HG03457 (cell line): ENCODE measurements around the gene LRRC41.
"Not testable (repeated sequence)": the region's sequence is repeated elsewhere in the genome, so short reads cannot be mapped to it uniquely, and the experiment has no call there.

ENCODE experiments used
- ATAC-seq: cut with Tn5 transposase; IDR thresholded peaks from one replicate; pipeline ENCODE4 v1.9.1; 2021; ENCODE audit warnings: moderate number of reproducible peaks; ENCODE audit not compliant: unreplicated experiment

Gene LRRC41

DNA sequence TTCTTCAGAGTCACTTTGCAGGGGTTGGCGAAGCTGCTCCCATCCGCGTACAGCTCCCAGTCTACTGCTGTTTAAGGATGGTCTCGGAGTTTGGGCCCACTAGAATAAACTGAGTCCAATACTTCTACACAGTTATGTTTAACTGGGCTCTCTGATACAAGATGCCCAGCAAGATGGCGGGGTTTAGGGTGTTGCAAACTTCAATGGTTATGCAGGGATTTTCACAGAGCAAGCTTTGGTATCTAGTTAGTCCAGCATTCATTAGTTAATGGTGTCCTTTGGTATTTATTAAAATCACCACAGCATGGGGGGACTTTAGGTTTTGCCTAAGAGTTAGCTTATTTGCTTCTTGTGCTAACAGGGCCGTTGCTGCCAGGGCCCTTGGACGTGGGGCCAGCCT lies 24.8 kb upstream of the LRRC41 start:
- ATAC-seq = not testable (repeated sequence)

DNA sequence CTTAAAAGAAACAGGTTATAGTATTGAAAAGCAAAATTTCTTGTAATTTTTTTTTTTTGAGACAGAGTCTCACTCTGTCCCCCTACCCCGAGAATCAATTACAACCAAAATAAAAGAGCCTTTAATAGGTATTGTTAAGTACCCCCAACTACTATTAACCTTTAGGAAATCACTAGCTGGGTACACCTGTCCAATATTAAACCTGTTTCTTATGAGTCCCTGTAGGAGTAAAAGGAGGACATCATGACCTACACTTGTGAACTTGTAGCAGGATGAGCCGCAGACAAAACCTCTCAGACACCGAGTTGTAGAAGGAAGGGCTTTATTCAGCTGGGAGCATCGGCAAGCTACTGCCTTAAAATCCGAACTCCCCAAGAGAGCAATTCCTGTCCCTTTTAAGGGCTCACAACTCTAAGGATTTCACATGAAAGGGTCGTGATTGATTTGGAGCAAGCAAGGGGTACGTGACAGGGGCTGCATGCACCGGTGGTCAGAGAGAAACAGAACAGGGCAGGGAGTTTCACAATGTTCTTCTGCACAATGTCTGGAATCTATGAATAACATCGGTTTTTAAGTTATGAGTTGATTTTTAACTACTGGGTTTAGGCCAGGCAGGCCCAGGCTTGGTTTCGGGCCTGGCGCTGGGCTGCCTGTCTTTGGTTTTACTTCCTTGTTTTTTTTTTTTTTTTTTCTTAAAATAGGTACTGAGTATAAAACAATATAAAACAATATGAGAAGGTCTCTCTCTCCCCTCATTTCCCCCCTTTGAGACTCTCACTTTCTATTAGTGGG lies 22.1 kb upstream of the LRRC41 start:
- not testable (repeated sequence) for ATAC-seq

DNA sequence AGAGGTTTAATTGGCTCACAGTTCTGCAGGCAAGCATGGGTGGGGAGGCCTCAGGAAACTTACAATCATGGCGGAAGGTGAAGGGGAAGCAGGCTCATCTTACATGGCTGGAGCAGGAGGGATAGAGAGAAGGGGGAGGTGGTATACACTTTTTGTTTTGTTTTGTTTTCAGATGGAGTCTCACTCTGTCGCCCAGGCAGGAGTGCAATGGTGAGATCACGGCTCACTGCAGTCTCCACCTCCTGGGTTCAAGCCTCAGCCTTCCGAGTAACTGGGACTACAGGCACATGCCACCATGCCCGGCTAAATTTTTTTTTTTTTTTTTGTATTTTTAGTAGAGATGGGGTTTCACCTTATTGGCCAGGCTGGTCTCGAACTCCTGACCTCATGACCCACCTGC lies 18.8 kb upstream of the LRRC41 start:
- ATAC-seq = not testable (repeated sequence)

DNA sequence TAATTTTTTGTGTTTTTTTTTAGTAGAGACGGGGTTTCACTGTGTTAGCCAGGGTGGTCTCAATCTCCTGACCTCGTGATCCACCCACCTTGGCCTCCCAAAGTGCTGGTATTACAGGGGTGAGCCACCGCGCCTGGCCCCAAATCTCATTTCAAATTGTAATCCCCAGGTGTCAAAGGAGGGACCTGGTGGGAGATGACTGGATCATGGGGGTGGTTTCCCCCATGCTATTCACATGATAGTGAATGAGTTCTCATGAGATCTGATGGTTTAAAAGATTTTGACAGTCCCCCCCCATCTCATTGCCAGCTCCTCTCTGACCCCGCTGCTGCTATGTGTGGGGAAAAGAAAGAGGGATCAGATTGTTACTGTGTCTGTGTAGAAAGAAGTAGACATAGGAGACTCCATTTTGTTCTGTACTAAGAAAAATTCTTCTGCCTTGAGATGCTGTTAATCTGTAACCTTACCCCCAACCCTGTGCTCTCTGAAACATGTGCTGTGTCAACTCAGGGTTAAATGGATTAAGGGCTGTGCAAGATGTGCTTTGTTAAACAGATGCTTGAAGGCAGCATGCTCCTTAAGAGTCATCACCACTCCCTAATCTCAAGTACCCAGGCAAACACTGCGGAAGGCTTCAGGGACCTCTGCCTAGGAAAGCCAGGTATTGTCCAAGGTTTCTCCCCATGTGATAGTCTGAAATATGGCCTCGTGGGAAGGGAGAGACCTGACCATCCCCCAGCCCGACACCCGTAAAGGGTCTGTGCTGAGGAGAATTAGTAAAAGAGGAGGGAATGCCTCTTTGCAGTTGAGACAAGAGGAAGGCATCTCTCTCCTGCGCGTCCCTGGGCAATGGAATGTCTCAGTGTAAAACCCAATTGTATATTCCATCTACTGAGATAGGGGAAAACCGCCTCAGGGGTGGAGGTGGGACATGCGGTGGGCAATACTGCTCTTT lies 16.8 kb upstream of the LRRC41 start:
- not testable (repeated sequence) for ATAC-seq

DNA sequence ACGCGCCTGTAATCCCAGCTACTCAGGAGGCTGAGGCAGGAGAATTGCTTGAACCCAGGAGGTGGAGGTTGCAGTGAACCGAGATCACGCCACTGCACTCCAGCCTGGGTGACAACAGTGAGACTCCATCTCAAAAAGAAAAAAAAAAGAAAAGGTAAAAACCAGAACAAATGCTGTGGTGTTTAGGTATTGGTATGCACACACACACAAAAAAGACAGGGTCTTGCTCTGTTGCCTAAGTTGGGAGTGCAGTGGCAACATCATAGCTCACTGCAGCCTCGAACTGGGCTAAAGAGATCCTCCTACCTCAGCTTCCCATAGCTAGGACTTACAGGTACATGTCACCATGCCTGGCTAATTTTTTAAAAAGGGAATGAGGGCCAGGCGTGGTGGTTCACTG lies 15.9 kb upstream of the LRRC41 start:
- ATAC-seq = not testable (repeated sequence)

DNA sequence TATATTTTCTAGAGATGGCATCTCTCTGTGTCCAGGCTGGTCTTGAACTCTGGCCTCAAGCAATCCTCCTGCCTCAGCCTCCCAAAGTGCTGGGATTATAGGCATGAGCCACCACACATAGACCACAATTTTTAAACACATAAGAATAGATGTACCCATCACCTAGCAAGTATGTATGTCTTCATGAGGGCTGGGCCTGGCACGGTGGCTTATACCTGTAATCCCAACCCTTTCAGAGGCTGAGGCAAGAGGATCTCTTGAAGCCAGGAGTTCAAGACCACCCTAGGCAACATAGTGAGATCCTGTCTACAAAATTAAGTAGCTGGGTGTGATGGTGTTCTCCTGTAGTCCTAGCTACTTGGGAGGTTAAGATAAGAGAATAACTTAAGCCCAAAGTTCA lies 13.9 kb upstream of the LRRC41 start:
- no peak for ATAC-seq

DNA sequence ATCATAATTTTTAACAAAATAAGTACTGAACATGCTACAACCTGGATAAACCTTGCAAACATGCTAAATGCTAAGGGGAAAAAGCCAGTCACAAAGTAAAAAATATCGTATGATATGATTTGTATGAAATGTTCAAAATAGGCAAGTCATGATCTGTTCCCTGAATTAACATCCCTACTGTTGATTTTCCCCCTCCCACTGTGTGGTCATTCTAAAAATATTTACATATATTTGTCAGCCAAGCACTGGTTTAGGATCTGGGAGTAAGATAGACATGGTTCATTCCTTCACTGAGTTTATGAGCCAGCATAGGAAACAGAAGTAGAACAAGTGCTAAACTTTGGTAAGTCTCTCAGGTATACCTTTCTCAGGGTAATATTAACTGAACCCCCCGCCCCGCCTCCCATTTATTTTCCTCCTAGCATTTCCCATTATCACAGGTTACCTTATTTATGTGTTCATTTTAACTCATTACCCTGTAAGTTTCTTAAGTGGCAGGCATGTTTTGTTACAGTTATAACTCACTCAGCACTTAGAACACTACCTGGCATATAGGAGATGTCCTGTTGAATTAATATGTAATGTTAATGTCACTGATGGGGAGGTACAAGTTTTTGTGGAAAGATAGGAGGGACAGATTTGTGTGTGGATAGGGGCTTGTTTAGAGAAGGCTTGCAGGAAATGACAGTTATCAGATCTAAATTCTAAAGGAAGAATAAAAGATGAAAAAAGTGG lies 12.4 kb upstream of the LRRC41 start:
- ATAC-seq = no peak

DNA sequence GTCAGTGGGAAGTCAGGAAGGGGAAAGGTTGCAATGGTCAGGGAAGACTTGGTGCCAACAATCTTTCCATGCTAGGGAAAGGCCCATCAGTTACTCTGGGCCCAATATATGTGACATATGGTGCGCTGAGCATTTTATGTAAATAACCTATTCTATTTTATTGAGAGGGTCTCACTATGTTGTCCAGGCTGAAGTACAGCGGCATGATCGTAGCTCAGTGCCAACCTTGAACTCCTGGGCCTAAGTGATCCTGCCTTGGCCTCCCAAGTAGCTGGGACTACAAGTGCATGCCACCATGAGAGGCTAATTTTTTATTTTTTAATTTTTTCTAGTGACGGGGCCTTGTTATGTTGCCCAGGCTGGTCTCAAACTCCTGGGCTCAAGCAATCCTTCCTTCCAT lies 6.9 kb upstream of the LRRC41 start:
- ATAC-seq = no peak

DNA sequence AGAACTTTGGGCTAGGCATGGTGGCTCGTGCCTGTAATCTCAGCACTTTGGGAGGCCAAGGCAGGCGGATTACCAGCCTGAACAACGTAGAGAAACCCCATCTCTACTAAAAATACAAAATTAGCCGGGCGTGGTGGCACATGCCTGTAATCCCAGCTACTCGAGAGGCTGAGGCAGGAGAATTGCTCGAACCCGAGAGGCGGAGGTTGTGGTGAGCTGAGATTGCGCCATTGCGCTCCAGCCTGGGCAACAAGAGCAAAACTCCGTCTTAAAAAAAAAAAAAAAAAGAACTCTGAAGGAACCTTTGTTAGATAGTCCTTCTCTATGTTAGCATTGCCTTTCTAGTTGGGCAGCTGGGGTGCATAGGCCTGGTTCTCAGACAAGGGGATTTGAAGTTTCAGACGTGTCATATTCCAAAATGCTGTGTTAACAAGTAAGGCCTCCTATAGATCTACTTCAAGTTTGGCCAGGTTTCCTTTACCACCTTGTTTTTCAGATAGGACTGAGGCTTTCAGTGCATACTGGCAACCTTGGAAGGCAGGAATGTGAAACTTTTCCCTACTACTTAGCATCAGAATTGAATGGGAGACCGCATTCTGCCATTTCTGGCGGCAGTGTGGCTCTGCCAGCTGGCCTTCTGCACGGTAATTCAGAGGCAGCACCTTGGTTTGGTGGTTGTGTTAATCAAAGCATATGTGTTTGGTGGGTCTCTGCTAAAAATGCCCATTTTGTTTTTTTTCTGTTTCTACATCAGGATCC lies 6.2 kb upstream of the LRRC41 start:
- no peak for ATAC-seq

DNA sequence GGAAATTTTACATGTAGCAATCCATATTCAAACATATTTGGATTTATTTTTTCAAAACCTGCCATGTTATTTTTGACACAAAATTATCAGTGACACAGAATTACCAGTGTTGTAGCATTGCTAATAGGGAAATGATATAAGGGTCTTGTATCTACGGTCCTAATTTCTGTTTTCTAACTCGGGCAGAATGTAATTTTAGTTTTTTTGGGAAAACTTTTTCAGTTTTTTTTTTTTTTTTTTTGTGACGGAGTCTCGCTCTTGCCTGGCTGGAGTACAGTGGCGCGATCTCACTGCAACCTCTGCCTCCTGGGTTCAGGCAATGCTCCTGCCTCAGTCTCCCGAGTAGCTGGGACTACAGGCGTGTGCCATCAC lies 2.7 kb upstream of the LRRC41 start:
- no peak for ATAC-seq

DNA sequence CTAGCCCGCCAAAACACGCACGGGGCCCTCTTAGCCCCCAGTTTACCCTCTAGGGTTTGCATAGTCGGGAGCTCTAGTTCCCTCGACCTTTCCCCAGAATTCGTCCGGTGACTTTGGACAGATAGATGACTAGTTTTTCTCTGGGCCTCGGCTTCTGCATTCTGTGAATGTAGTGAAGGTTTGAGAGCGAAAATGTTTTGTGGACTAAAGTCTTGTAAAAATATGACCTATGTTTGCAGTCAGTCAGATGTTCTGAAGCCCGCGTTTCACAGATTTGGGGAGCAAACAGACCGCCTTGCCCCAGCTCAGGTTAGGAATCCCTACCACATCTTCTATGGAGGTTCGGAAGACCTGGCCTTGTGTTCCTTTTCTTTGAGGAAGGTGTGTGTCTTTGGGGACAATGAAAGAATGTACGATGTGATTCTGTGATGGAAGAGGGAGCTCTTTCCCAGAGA lies 483 bp upstream of the LRRC41 start:
- no peak for ATAC-seq

DNA sequence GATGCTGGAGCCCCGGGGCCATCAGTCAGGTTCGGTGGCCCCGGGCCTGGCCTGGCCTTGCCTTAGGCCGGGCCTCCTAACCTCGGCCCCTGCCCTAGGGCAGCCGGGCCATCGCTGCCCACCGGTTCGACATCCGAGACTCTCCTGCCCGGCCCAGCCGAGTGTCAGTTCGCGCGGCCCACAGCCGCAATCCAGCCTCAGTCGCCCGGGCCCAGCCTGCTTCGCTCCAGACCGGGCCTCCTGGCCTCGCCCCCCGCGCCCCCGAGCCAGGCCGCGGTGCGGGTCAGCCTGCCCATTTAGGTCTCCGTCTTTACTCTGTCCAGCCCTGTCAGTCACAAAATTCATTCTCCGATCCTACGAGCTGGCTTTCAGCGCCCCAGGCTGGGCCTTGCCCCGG lies 777 bp downstream of the LRRC41 start:
- peak; percentile 5 for ATAC-seq

DNA sequence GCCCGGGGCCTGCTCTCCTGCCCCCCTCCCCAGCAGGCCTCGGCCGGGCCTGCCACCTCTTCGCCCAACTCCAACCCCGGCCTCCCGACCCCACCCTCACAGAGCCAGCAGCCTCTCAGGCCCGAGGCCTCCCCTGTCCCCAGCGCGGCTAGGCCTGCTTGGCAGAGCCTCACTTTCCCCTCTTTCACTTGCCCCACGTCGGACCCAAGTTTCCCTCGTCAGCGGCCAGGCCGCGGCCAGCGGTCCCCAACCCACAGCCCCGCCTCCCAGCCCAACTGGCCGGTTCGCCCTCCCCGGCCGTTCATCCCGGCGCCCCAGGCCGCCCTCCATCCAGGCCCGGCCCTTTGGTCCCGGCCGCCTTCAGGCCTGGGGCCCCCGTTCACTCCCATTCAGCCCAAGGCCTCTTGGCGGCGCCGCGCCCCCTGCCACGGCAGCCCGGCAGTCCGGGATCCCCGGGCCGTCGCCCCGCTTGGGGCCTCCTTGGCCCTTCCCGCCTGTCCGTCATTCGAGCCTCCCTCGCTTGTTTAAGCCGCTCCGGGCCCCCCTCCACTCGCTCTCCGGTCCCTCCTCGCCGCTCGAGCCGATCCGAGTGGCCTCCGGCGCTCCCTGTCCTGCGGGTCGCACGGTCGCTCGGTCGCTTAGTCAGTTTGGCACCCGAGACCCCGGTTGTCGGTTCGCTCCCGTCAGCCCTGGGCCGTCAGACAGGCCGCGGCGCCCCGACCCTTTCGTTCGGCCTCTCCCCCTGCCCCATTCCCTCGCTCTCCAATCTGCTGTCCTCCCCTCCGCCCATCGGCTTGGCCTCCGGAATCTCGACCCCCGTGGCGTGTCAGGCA lies 1.4 kb downstream of the LRRC41 start:
- no peak for ATAC-seq

DNA sequence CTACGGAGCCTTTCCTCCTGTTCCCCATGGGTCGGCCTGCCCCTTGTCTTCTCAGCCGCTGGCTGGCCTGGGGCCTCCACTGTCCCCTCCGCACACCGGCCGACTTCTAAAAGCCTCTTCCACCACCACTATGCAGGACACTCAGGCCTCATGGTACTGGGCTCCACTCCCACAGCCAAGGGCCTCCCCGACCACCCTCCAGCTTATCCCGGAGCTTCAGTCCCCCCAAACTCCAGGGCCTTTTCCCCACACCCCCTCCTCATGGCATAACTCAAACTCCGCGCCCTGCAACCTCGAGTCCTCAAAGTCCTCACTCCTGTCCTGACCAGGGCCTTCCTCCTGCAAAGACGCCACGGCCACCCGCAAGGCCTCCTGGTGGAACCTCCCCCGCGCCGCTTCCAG lies 2.0 kb downstream of the LRRC41 start:
- no peak for ATAC-seq

DNA sequence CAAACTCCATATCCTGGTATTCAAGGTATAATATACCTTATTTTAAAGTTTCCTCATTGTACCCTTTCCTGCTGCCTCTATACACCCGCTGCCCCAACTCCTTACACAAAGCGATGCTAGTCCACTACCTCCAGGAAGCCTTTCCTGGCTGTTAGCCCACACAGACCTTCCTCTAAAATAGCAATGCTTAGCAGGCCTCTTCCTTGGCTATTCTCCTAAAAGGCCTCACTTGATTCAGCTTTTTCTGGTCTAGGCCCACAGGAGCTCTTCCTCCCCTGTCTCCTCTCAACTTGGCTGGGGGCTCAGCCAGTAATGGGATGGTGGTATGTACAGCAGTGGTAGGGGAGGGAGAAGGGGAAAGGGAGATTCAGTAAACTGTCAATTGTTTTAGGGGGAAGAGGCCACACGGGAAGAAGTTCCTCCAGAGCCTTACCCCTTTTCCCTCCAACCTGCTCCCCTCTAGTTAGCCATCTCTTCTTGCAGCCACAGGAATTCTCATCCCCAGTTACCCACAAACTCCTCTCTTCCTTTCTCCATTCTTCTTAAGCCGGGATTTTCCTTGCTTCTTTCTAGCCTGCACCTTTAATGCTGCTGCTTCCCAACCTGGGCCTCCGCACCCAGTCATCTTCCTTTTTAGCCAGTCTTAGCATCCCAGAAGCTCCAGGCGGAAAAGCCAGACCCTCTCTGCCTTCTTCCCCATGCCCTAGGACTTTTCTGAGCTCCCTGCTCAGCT lies 2.6 kb downstream of the LRRC41 start:
- ATAC-seq = no peak

DNA sequence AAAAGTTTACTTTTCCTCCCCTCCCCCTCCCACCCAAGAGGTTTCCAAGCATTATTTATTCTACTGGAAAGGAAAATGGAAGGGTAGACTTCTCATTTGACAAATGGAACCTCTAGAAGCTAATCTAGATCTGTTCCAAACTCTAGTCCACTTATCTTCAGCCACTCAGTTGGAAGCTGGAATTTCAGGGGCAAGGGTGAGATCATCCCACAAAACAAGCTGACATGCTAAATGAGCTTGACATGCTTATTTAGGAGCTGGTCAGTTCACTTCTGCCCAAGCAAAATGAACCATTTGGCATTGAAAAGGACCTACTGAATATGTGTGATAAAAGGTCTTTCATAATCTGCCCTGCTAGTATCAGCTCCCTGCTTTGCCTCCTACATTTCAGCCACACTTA lies 5.0 kb downstream of the LRRC41 start:
- no peak for ATAC-seq

DNA sequence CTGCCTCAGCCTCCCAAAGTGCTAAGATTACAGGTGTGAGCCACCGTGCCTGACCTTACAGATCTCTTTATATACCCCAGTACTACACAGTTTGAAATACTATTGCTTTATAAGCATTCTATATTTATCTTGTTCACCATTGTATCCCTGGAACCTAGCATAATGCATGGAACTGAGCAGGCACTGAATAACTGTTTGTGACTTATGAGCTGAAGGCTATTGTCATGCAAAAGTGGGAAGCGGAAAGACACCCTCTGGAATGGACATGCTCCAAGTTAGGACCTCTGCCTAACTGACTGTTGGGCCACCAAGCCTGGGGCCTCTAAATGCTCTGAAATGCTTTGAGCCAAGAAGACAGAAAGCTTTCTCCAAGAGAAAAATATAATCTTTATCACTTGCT lies 8.1 kb downstream of the LRRC41 start:
- no peak for ATAC-seq

DNA sequence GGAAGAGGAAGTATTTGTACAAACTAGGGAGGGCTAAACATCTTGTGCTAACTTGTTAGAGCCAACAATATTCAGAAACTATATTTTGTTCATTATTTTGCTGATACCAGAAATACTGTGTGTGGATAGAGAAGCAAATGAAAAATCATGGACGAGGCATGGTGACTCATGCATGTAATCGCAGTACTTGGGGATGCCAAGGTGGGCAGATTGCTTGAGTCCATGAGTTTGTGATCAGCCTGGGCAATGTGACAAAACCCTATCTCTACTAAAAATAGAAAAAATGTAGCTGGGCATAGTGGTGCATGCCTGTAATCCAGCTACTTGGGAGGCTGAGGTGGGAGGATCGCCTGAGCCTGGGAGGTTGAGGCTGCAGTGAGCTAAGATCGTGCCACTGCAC lies 13.4 kb downstream of the LRRC41 start:
- no peak for ATAC-seq

DNA sequence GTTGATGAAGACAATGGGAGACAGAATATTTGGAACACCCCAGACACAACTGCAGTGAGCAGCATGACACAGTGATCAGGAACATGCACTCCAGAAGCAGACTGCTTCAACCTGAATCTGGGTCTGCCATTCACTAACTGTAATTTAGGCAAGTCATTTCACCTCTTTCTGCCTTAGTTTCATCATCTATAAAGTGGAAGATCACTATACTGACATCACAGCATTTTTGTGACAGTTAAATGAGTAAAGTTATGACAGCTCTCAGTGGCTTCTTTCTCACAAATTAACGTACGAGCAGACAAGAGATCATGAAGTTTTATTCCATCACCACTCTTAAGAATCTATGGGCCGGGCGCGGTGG lies 14.3 kb downstream of the LRRC41 start:
- ATAC-seq = no peak
